DND-41 (cell line): ENCODE measurements around the gene PDE4DIP.
"Not testable (repeated sequence)": the region's sequence is repeated elsewhere in the genome, so short reads cannot be mapped to it uniquely, and the experiment has no call there.

Experiments used
- EZH2 ChIP-seq: IDR thresholded peaks from 3 replicates; pipeline ENCODE4 v1.6.1; 2012; ENCODE audit warnings: borderline replicate concordance, low read depth, mild to moderate bottlenecking, moderate library complexity, low read length, inconsistent platforms; ENCODE audit not compliant: severe bottlenecking
- TF ChIP-seq, protein P1 (sequence below): IDR thresholded peaks from 2 replicates; pipeline ENCODE4 v1.5.1; 2012; ENCODE audit warnings: borderline replicate concordance, low read length, moderate library complexity, mild to moderate bottlenecking; ENCODE audit not compliant: poor library complexity, severe bottlenecking; ENCODE audit errors: extremely low read depth

DNA sequence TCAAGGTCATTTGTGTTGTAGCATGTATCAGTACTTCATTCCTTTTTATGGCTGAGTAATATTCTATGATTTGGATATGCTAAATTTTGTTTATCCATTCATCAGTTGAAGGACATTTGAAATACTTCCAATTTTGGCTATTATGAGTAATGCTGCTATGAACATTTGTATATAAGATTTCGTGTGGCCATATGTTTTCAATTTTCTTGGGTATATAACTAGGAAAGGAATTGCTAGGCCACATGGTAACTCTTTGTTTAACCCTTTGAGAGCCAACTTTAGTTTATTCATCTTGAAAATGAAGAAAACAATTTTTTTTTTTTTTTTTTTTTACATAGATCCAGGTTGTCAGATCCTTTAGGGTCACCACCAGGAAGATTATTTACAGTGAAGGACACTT is 37.0 kb downstream of the PDE4DIP start:
- TF ChIP-seq, protein P1, sequence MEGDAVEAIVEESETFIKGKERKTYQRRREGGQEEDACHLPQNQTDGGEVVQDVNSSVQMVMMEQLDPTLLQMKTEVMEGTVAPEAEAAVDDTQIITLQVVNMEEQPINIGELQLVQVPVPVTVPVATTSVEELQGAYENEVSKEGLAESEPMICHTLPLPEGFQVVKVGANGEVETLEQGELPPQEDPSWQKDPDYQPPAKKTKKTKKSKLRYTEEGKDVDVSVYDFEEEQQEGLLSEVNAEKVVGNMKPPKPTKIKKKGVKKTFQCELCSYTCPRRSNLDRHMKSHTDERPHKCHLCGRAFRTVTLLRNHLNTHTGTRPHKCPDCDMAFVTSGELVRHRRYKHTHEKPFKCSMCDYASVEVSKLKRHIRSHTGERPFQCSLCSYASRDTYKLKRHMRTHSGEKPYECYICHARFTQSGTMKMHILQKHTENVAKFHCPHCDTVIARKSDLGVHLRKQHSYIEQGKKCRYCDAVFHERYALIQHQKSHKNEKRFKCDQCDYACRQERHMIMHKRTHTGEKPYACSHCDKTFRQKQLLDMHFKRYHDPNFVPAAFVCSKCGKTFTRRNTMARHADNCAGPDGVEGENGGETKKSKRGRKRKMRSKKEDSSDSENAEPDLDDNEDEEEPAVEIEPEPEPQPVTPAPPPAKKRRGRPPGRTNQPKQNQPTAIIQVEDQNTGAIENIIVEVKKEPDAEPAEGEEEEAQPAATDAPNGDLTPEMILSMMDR: not testable (repeated sequence)
- not testable (repeated sequence) for TF ChIP-seq EZH2
